A549 (cell line): ENCODE measurements around the gene SACS.

Source experiments
- BHLHE40 ChIP-seq: IDR thresholded peaks from 2 replicates; pipeline ENCODE4 v1.6.1; 2012; ENCODE audit warnings: low read depth, low read length, inconsistent platforms
- CHD2 ChIP-seq: fragments of 150-350 bp; IDR thresholded peaks from 2 replicates; pipeline ENCODE4 v1.6.1; 2014; ENCODE audit warnings: low read length; ENCODE audit not compliant: partially characterized antibody
- CTCF ChIP-seq: fragments of >200 bp; sonication (Bioruptor Twin); formaldehyde crosslinking; IDR thresholded peaks from 3 replicates; pipeline ENCODE4 v1.5.1; 2016
- KDM1A ChIP-seq: fragments of 200-600 bp; sonication (generic); IDR thresholded peaks from 2 replicates; pipeline ENCODE4 v1.6.1; 2016; ENCODE audit warnings: low read depth, mild to moderate bottlenecking
- MAX ChIP-seq: IDR thresholded peaks from 2 replicates; pipeline ENCODE4 v1.6.1; 2012
- NPAS2 ChIP-seq: fragments of 250-450 bp; sonication (Bioruptor Pico); IDR thresholded peaks from 2 replicates; pipeline ENCODE4 v1.8.0; 2022; ENCODE audit warnings: mild to moderate bottlenecking, moderate library complexity, borderline replicate concordance
- NR3C1 ChIP-seq: fragments of >200 bp; sonication (Bioruptor Twin); formaldehyde crosslinking; IDR thresholded peaks from 3 replicates; pipeline ENCODE4 v1.6.1; 2017
- PHF8 ChIP-seq: fragments of 200-600 bp; sonication (generic); IDR thresholded peaks from 2 replicates; pipeline ENCODE4 v1.6.1; 2016; ENCODE audit warnings: low read depth, mild to moderate bottlenecking, antibody characterized with exemption, moderate library complexity, borderline replicate concordance
- POLR2A ChIP-seq: IDR thresholded peaks from 2 replicates; pipeline ENCODE4 v1.6.1; 2012; ENCODE audit warnings: mild to moderate bottlenecking, low read length
- REST ChIP-seq: fragments of 200-600 bp; sonication (generic); IDR thresholded peaks from 2 replicates; pipeline ENCODE4 v1.6.1; 2016; ENCODE audit warnings: antibody characterized with exemption, mild to moderate bottlenecking, moderate library complexity
- SMC3 ChIP-seq: fragments of >200 bp; sonication (Bioruptor Twin); formaldehyde crosslinking; IDR thresholded peaks from 3 replicates; pipeline ENCODE4 v1.6.1; 2018; ENCODE audit warnings: inconsistent platforms
- SREBF2 ChIP-seq: fragments of 450-650 bp; IDR thresholded peaks from 2 replicates; pipeline ENCODE4 v1.6.1; 2014; ENCODE audit warnings: mild to moderate bottlenecking, moderate library complexity
- TP53 ChIP-seq: fragments of 250-450 bp; sonication (Bioruptor Pico); IDR thresholded peaks from 2 replicates; pipeline ENCODE4 v1.5.0; 2021; ENCODE audit warnings: mild to moderate bottlenecking, moderate library complexity

- no peak for TF ChIP-seq NR3C1
- no peak for TF ChIP-seq CTCF
- TF ChIP-seq REST, result no peak
- TF ChIP-seq POLR2A, result no peak
- TF ChIP-seq SREBF2, result no peak
- TF ChIP-seq KDM1A, result no peak
- no peak for TF ChIP-seq CHD2
- TF ChIP-seq NPAS2 (CRISPR knock-in tag), result no peak
- no peak for TF ChIP-seq PHF8
- no peak for TF ChIP-seq SMC3
- TF ChIP-seq TP53 (CRISPR knock-in tag), result no peak
- no peak for TF ChIP-seq MAX
- TF ChIP-seq BHLHE40, result no peak
Measured at GRCh38 chr13:23432626-23433025, 876 bp downstream of the SACS start.
